ENCODE results near the gene SPAM1.

SPAM1 gene

GRCh38 chr7:123974326-123974908, 49.4 kb downstream of the SPAM1 start:
- H3K9me3 ChIP-seq: no peaks in the 10 kb centered on the region
- no peaks in the 10 kb centered on the region for H3K27me3 ChIP-seq
- TF ChIP-seq CTCF (IDR thresholded peaks at IDR 0.05): no peak
- no peak overlapping the region for H3K4me3 ChIP-seq (ENCODE audit: low read depth in 1 of 2, low read length in 1 of 2)
- H3K27ac ChIP-seq: no peak overlapping the region
- H3K4me1 ChIP-seq (ENCODE audit: control insufficient read depth in 1 of 2, insufficient read depth in 1 of 2, low read depth in 1 of 2, low read length in 1 of 2): no peaks in the 10 kb centered on the region
- H3K36me3 ChIP-seq: no peaks in the 10 kb centered on the region

GRCh38 chr7:123975084-123975483, 50.0 kb downstream of the SPAM1 start:
- H3K4me1 ChIP-seq (ENCODE audit: control insufficient read depth in 1 of 2, insufficient read depth in 1 of 2, low read depth in 1 of 2, low read length in 1 of 2): no peaks in the 10 kb centered on the region
- H3K9me3 ChIP-seq: no peaks in the 10 kb centered on the region
- H3K27me3 ChIP-seq: no peaks in the 10 kb centered on the region
- H3K4me3 ChIP-seq (ENCODE audit: low read depth in 1 of 2, low read length in 1 of 2): no peak overlapping the region
- no peaks in the 10 kb centered on the region for H3K36me3 ChIP-seq
- no peak overlapping the region for H3K27ac ChIP-seq
- no peak for TF ChIP-seq CTCF (IDR thresholded peaks at IDR 0.05)

- TF ChIP-seq CTCF (IDR thresholded peaks at IDR 0.05): no peak
- H3K27ac ChIP-seq: no peak overlapping the region
These were observed 52.0 kb downstream of the SPAM1 start for GRCh38 chr7:123977081-123977480.

GRCh38 chr7:123979876-123980275, 54.8 kb downstream of the SPAM1 start:
- no peaks in the 10 kb centered on the region for H3K27me3 ChIP-seq
- H3K27ac ChIP-seq: no peak overlapping the region
- no peaks in the 10 kb centered on the region for H3K4me1 ChIP-seq (ENCODE audit: control insufficient read depth in 1 of 2, insufficient read depth in 1 of 2, low read depth in 1 of 2, low read length in 1 of 2)
- no peaks in the 10 kb centered on the region for H3K9me3 ChIP-seq
- no peaks in the 10 kb centered on the region for H3K36me3 ChIP-seq
- TF ChIP-seq CTCF (IDR thresholded peaks at IDR 0.05): no peak
- H3K4me3 ChIP-seq (ENCODE audit: low read depth in 1 of 2, low read length in 1 of 2): no peak overlapping the region

More at GRCh38 chr7:123977081-123977480, 52.0 kb downstream of the SPAM1 start:
- Histone ChIP-seq H3K36me3 (no peaks in the 10 kb centered on the region), H3K27me3 (no peaks in the 10 kb centered on the region), H3K9me3 (no peaks in the 10 kb centered on the region), H3K4me1 (ENCODE audit: control insufficient read depth in 1 of 2, insufficient read depth in 1 of 2, low read depth in 1 of 2, low read length in 1 of 2) (no peaks in the 10 kb centered on the region), H3K4me3 (ENCODE audit: low read depth in 1 of 2, low read length in 1 of 2) (no peak overlapping the region)

GRCh38 chr7:123987445-123987844, 62.4 kb downstream of the SPAM1 start:
- H3K4me1 ChIP-seq (ENCODE audit: control insufficient read depth in 1 of 2, insufficient read depth in 1 of 2, low read depth in 1 of 2, low read length in 1 of 2): no peaks in the 10 kb centered on the region
- no peak for TF ChIP-seq CTCF (IDR thresholded peaks at IDR 0.05)

More at GRCh38 chr7:123987445-123987844, 62.4 kb downstream of the SPAM1 start:
- H3K4me3 ChIP-seq (ENCODE audit: low read depth in 1 of 2, low read length in 1 of 2): no peak overlapping the region
- no peaks in the 10 kb centered on the region for H3K27me3 ChIP-seq
- H3K36me3 ChIP-seq: no peaks in the 10 kb centered on the region
- H3K9me3 ChIP-seq: no peaks in the 10 kb centered on the region
- no peak overlapping the region for H3K27ac ChIP-seq

Data from neutrophil (primary cell).